NCI-H2171 (cell line): ENCODE measurements around the gene XAGE3.

Experiments used
- DNase-seq: peaks from one replicate; lab custom pipeline; 2025; lab: John Stamatoyannopoulos, UW

Gene XAGE3

DNA sequence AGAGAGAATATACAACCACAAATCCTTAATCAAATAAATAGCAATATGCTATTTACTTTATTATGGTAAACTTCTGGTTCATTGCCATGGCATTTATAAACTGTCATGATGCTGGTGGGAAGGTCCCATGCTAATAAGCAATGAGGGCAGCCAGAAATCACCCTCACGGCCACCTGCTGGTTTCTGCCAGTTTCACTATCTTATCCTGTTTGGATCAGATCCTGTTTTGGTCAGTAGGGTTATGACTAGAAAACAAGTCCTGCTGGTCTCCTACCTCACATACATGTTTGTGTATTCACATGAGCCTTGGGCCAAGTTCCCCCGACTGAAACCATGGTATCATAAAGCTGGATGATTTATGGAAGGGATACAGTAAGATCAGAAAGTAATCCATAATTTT lies 28.7 kb downstream of the XAGE3 start:
- no peak for DNase-seq

DNA sequence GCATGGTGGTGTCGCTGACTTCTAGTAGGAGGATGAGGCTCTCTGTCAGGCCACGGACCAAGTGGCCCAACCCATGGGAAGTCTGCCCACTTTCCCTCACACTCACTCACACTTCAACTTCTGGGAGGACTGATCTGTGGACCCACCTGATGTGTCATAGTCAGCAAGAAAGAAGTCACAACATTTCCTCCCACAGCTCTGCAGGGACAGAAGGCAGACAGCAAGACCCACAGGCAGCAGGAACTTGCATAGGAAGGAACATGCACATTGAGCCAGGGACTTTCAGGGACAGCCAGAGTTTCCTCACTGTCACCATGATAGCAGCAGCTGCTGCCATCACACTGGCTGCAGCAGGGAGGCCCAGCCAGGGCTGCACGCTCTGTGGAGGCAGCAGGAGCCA lies 37.3 kb downstream of the XAGE3 start:
- DNase-seq: no peak

DNA sequence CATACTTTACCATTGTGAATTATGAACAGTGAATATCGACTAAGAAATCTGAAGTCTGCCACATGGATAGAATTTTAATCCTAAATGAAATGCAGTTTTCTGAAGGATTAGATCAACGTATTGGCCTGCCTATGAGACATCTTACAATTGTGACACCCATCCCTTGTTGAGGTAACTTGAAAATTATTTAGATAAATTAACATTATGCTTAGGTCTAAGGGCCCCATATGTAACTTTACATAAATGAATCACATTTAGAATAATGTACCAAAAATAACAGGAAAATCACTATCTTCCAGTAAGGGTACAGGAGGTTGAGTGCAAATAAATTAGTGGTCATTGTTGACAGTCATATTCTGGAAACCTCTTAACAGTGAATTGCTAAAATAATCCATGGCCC lies 43.3 kb downstream of the XAGE3 start:
- DNase-seq: no peak

DNA sequence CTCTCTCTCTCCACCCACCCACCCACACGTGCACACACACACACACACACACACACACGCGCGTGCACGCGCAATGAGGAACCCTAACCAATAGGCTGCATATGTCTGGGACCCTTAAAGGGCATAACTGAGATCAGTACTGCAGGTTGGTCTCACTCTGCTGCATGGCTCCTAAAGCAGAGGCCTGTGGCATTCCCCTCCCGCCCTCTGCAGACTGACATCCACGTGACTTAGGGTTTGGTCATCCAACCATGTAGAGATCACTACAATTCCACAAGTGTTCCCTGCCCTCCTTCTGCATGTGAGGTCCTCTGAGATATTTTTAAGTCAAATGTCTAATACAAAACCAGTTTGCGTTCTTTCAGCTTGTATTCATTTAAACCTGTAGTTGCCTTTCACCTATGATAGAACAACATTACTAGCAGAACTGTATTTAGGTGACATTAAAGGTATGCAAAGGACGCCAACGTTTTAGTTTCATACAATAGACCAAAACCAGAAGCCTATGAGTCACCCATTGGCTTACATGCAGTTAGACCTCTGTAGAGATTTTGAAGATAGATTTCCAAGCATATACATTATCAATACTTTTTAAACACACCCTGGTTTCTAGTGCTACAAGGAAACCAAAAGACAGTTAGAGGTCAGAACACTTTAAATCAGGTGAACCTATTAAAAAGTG lies 46.7 kb downstream of the XAGE3 start:
- no peak for DNase-seq

DNA sequence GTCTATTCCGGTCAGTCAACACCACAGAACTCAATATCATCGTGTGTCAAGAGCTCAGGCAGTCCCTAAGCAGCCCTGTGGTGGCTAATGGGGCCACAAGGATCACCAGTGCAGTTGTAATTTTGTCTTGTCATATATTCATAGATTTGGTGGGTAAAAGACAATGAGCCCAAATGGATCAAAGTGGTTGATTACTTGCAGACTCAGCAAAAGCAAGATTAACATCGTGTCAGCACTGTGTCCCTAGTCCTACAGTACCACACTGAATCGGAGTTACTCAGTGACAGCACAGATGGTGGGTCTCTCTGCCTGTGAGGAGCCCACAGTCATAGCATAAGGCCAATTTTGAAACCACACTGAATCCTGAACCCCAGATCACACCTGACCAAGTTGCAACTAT lies 48.1 kb downstream of the XAGE3 start:
- no peak for DNase-seq
